Prostate gland (tissue), 2 donors: ENCODE data around the gene AP1G2. TPM values are rescaled to one million over a fixed set of nuclear protein-coding genes. Genes with fewer than 3 reads are reported as not detected.
"Not testable (repeated sequence)": the region's sequence is repeated elsewhere in the genome, so short reads cannot be mapped to it uniquely, and the experiment has no call there.

Experiments used
- DNase-seq: peaks from one replicate; pipeline ENCODE4 v3.0.0-alpha.2; 2019; ENCODE audit warnings: low spot score
- H3K27ac ChIP-seq, 2 donors: fragments of 200-600 bp; sonication (generic); 2 replicates each; pipeline ENCODE4 v1.5.1; 2017 to 2019
- H3K27me3 ChIP-seq: fragments of 200-600 bp; sonication (generic); replicated peaks from 2 replicates; pipeline ENCODE4 v1.5.1; 2019; ENCODE audit not compliant: insufficient read depth
- H3K36me3 ChIP-seq, 2 donors: fragments of 200-600 bp; sonication (generic); 1 replicate in 1 of 2; 2 replicates in 1 of 2; pipeline versions ENCODE4 v1.5.1 to v1.8.1; 2017 to 2019
- H3K4me1 ChIP-seq: fragments of 200-600 bp; sonication (generic); replicated peaks from 2 replicates; pipeline ENCODE4 v1.5.1; 2019
- H3K4me3 ChIP-seq, 2 donors: fragments of 200-600 bp; sonication (generic); 2 replicates each; pipeline ENCODE4 v1.5.1; 2017 to 2019
- H3K9me3 ChIP-seq: fragments of 200-600 bp; sonication (generic); 2 replicates; pipeline ENCODE4 v1.5.1; 2017
- CTCF ChIP-seq, 4 experiments: fragments of 200-600 bp in 2 of 4; fragments of 450-650 bp in 2 of 4; sonication (generic) in 2 of 4; IDR thresholded peaks; 1 replicate in 3 of 4; 2 replicates in 1 of 4; pipeline ENCODE4 v1.5.1; 2016 to 2019; ENCODE audit warnings: antibody characterized with exemption in 4 of 4, mild to moderate bottlenecking in 2 of 4, moderate library complexity in 2 of 4
- POLR2A ChIP-seq: fragments of 450-650 bp; IDR thresholded peaks from one replicate; pipeline ENCODE4 v1.6.1; 2016; ENCODE audit warnings: antibody characterized with exemption, mild to moderate bottlenecking
- POLR2AphosphoS5 ChIP-seq: sonication (generic); formaldehyde crosslinking; IDR thresholded peaks from one replicate; pipeline ENCODE4 v1.6.1; 2017; ENCODE audit warnings: antibody characterized with exemption
- WGBS: methylation state at CpG from one replicate; pipeline ENCODE4 v1.1.5; 2018; 5-methylcytosine and 5-hydroxymethylcytosine counted together
- intact Hi-C: fragments of 100-400 bp; cut with DNase I; formaldehyde crosslinking; loops from one replicate; pipeline ENCODE4 v1.14.2; 2022
- total RNA-seq, 2 donors: library from RNA; depleted of rRNA; stranded (reverse); fragments of >200 nt; gene quantifications; one replicate each; pipeline ENCODE4 v1.1.0, GENCODE V29; 2016

Gene AP1G2
- total RNA-seq, 2 donors from 2014 or later, result 95.3 to 134 TPM

- DNase-seq, result no peak
- H3K4me3 ChIP-seq, result no peak overlapping the region
- H3K9me3 ChIP-seq, result no peaks in the 10 kb centered on the region
- TF ChIP-seq POLR2AphosphoS5 (no peak), CTCF (IDR thresholded peaks at IDR 0.05) (peak; percentile 40 to 68 (median 56))
- H3K36me3 ChIP-seq, result no peaks in the 10 kb centered on the region
- no peaks in the 10 kb centered on the region for H3K27me3 ChIP-seq
- H3K27ac ChIP-seq, result no peak overlapping the region
- intact Hi-C loops, result no loop called here
- no peaks in the 10 kb centered on the region for H3K4me1 ChIP-seq
- WGBS, result 39% methylated on average over 10 of the region's 10 CpGs
Observed at GRCh38 chr14:23539248-23540140, 28.1 kb downstream of the AP1G2 start.

- intact Hi-C loops, result no loop called here
- no peak overlapping the region for H3K27ac ChIP-seq
- H3K9me3 ChIP-seq, result no peaks in the 10 kb centered on the region
- no peak for DNase-seq
- 27% methylated on average over 7 of the region's 7 CpGs for WGBS
- no peaks in the 10 kb centered on the region for H3K27me3 ChIP-seq
- H3K4me3 ChIP-seq, result no peak overlapping the region
- H3K4me1 ChIP-seq, result no peaks in the 10 kb centered on the region
- no peak for TF ChIP-seq POLR2AphosphoS5
- no peak for TF ChIP-seq CTCF (IDR thresholded peaks at IDR 0.05)
- TF ChIP-seq POLR2A, result no peak
- no peaks in the 10 kb centered on the region for H3K36me3 ChIP-seq
Observed at GRCh38 chr14:23538785-23539184, 28.8 kb downstream of the AP1G2 start.

- Histone ChIP-seq H3K9me3 (no peaks in the 10 kb centered on the region), H3K4me1 (no peaks in the 10 kb centered on the region), H3K27me3 (no peaks in the 10 kb centered on the region), H3K27ac (no peak overlapping the region), H3K4me3 (no peak overlapping the region), H3K36me3 (no peaks in the 10 kb centered on the region)
- intact Hi-C loops, result no loop called here
- WGBS, result 71% methylated on average over 10 of the region's 10 CpGs
- no peak for DNase-seq
- TF ChIP-seq CTCF (IDR thresholded peaks at IDR 0.05) (no peak), POLR2A (no peak), POLR2AphosphoS5 (no peak)
Observed at GRCh38 chr14:23538050-23538718, 29.4 kb downstream of the AP1G2 start.

GRCh38 chr14:23537351-23538049 is 30.1 kb downstream of the AP1G2 start:
- no peak for DNase-seq
- H3K4me1 ChIP-seq, result no peaks in the 10 kb centered on the region
- H3K27me3 ChIP-seq, result no peaks in the 10 kb centered on the region
- WGBS, result 70% methylated on average over 13 of the region's 13 CpGs
- H3K4me3 ChIP-seq, result no peak overlapping the region
- no peak overlapping the region for H3K27ac ChIP-seq
- TF ChIP-seq POLR2A (no peak), POLR2AphosphoS5 (no peak), CTCF (IDR thresholded peaks at IDR 0.05) (no peak)
- no peaks in the 10 kb centered on the region for H3K36me3 ChIP-seq
- H3K9me3 ChIP-seq, result no peaks in the 10 kb centered on the region
- intact Hi-C loops, result no loop called here

GRCh38 chr14:23536906-23537305 is 30.7 kb downstream of the AP1G2 start:
- 91% methylated on average over 6 of the region's 6 CpGs for WGBS
- H3K36me3 ChIP-seq, H3K27me3 ChIP-seq, DNase-seq, H3K9me3 ChIP-seq, intact Hi-C loops, H3K27ac ChIP-seq, H3K4me1 ChIP-seq, H3K4me3 ChIP-seq: not testable (repeated sequence)
